ENCODE results near the gene GMDS.

GMDS gene

GRCh38 chr6:2185466-2185865 is 59.9 kb downstream of the GMDS start:
- no peaks in the 10 kb centered on the region for H3K79me2 ChIP-seq
- H3K9ac ChIP-seq: no peak overlapping the region
- H3K4me1 ChIP-seq: no peaks in the 10 kb centered on the region
- H3K27ac ChIP-seq: no peak overlapping the region
- no peak for TF ChIP-seq CTCF (IDR thresholded peaks at IDR 0.05)
- H3K9me3 ChIP-seq (ENCODE audit: control insufficient read depth, low read length): no peaks in the 10 kb centered on the region
- H3K27me3 ChIP-seq (ENCODE audit: control insufficient read depth, insufficient read depth, low read length): no peaks in the 10 kb centered on the region
- no peak overlapping the region for H3K4me3 ChIP-seq (ENCODE audit: low read depth, low read length)
- no peak overlapping the region for H3K4me2 ChIP-seq (ENCODE audit: low read length)
- no peak overlapping the region for H2AFZ ChIP-seq
- no peaks in the 10 kb centered on the region for H3K36me3 ChIP-seq (ENCODE audit: control insufficient read depth, insufficient read depth, low read length)

DNA sequence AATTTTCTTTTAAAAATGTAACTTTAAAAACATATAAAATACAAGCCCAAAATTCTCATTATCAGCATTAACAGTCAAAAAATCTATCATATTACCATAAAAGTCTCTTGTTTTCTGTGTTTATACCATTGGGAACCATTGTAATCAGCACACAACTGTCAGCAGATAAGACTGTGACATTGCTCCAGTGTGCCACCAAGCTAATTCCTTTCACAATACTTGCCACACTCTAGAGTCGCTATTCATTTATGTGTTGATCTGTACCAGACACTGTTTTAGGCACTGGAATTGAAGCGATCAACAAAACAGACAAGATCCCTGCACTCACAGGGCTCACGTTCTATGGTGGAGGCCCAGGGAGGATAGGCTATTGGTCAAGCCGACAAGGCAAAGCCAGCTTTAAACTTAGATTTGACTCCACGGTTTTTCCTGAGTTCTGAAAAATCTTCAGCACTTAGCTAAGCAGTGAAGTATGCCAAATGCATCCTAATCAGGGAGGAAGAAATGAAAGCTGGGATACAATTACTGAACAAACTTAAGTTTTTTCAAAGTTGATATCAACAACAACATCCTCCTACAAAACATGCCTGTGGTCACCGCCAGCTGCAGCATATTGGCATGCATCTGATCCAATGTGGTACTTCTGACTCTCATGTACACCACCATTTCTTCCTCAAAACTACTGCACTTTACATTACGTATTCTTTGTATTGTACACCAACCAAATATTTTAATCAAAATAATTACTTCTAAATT is 60.5 kb downstream of the GMDS start:
- H3K27me3 ChIP-seq (ENCODE audit: control insufficient read depth, insufficient read depth, low read length): no peaks in the 10 kb centered on the region
- H3K27ac ChIP-seq: no peak overlapping the region
- no peaks in the 10 kb centered on the region for H3K4me1 ChIP-seq
- TF ChIP-seq CTCF (IDR thresholded peaks at IDR 0.05): no peak
- no peak overlapping the region for H3K4me2 ChIP-seq (ENCODE audit: low read length)
- no peak overlapping the region for H3K4me3 ChIP-seq (ENCODE audit: low read depth, low read length)
- no peaks in the 10 kb centered on the region for H3K36me3 ChIP-seq (ENCODE audit: control insufficient read depth, insufficient read depth, low read length)
- H3K9ac ChIP-seq: no peak overlapping the region
- no peaks in the 10 kb centered on the region for H3K79me2 ChIP-seq
- H2AFZ ChIP-seq: no peak overlapping the region
- no peaks in the 10 kb centered on the region for H3K9me3 ChIP-seq (ENCODE audit: control insufficient read depth, low read length)

- no peak for TF ChIP-seq CTCF (IDR thresholded peaks at IDR 0.05)
- H3K4me2 ChIP-seq (ENCODE audit: low read length): no peak overlapping the region
- no peaks in the 10 kb centered on the region for H3K79me2 ChIP-seq
- H3K4me3 ChIP-seq (ENCODE audit: low read depth, low read length): no peak overlapping the region
- H3K4me1 ChIP-seq: no peaks in the 10 kb centered on the region
- no peaks in the 10 kb centered on the region for H3K9me3 ChIP-seq (ENCODE audit: control insufficient read depth, low read length)
- H2AFZ ChIP-seq: no peak overlapping the region
- no peaks in the 10 kb centered on the region for H3K27me3 ChIP-seq (ENCODE audit: control insufficient read depth, insufficient read depth, low read length)
- no peak overlapping the region for H3K27ac ChIP-seq
- H3K9ac ChIP-seq: no peak overlapping the region
- H3K36me3 ChIP-seq (ENCODE audit: control insufficient read depth, insufficient read depth, low read length): no peaks in the 10 kb centered on the region
Measured at GRCh38 chr6:2183752-2184151, 61.7 kb downstream of the GMDS start.

- H3K27ac ChIP-seq: no peak overlapping the region
- no peak overlapping the region for H3K4me2 ChIP-seq (ENCODE audit: low read length)
- H2AFZ ChIP-seq: no peak overlapping the region
- H3K79me2 ChIP-seq: no peaks in the 10 kb centered on the region
- no peak overlapping the region for H3K4me3 ChIP-seq (ENCODE audit: low read depth, low read length)
- H3K9me3 ChIP-seq (ENCODE audit: control insufficient read depth, low read length): no peaks in the 10 kb centered on the region
- H3K4me1 ChIP-seq: no peaks in the 10 kb centered on the region
- H3K36me3 ChIP-seq (ENCODE audit: control insufficient read depth, insufficient read depth, low read length): no peaks in the 10 kb centered on the region
- TF ChIP-seq CTCF (IDR thresholded peaks at IDR 0.05): no peak
- H3K9ac ChIP-seq: no peak overlapping the region
- no peaks in the 10 kb centered on the region for H3K27me3 ChIP-seq (ENCODE audit: control insufficient read depth, insufficient read depth, low read length)
Measured at GRCh38 chr6:2183246-2183645, 62.2 kb downstream of the GMDS start.

- Histone ChIP-seq H3K36me3 (ENCODE audit: control insufficient read depth, insufficient read depth, low read length) (no peaks in the 10 kb centered on the region), H3K4me1 (no peaks in the 10 kb centered on the region), H3K4me2 (ENCODE audit: low read length) (no peak overlapping the region), H3K27ac (no peak overlapping the region), H3K9me3 (ENCODE audit: control insufficient read depth, low read length) (no peaks in the 10 kb centered on the region), H3K27me3 (ENCODE audit: control insufficient read depth, insufficient read depth, low read length) (no peaks in the 10 kb centered on the region), H3K9ac (no peak overlapping the region), H3K79me2 (no peaks in the 10 kb centered on the region), H3K4me3 (ENCODE audit: low read depth, low read length) (no peak overlapping the region), H2AFZ (no peak overlapping the region)
- TF ChIP-seq CTCF (IDR thresholded peaks at IDR 0.05): no peak
Measured at GRCh38 chr6:2182251-2182650, 63.2 kb downstream of the GMDS start.
